Measurements from ENCODE around the gene BMPR2.
A peak's percentile ranks its signal among the peaks of the same experiment; 100 is the strongest.
"Not testable (repeated sequence)": the region's sequence is repeated elsewhere in the genome, so short reads cannot be mapped to it uniquely, and the experiment has no call there.

The BMPR2 gene

GRCh38 chr2:202510911-202511310 is 134.8 kb downstream of the BMPR2 start:
- peak; percentile 66 for DNase-seq (ENCODE audit: low read depth)
- no peak overlapping the region for H3K4me3 ChIP-seq (ENCODE audit: low read length)
- TF ChIP-seq, protein P1, sequence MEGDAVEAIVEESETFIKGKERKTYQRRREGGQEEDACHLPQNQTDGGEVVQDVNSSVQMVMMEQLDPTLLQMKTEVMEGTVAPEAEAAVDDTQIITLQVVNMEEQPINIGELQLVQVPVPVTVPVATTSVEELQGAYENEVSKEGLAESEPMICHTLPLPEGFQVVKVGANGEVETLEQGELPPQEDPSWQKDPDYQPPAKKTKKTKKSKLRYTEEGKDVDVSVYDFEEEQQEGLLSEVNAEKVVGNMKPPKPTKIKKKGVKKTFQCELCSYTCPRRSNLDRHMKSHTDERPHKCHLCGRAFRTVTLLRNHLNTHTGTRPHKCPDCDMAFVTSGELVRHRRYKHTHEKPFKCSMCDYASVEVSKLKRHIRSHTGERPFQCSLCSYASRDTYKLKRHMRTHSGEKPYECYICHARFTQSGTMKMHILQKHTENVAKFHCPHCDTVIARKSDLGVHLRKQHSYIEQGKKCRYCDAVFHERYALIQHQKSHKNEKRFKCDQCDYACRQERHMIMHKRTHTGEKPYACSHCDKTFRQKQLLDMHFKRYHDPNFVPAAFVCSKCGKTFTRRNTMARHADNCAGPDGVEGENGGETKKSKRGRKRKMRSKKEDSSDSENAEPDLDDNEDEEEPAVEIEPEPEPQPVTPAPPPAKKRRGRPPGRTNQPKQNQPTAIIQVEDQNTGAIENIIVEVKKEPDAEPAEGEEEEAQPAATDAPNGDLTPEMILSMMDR (conservative IDR thresholded peaks at IDR 0.05; ENCODE audit: low read length), result no peak

DNA sequence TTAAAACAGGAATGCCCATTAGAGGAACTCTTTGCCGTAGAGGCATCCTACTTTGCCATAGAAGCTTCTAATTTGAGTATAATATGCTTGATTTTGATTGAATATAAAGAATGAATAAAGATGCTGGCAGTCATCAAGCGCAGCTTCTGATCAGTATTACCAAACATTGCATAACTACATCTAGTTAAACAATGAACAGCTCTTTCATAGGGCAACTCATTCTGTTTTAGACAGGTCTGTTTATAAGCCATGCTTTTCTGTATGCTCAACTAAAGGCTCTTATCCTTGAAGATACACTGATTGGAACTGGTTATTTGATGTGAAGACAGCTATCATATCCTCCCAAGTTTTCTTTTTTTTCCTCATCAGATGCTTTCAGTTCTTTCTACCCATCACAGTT is 136.0 kb downstream of the BMPR2 start:
- DNase-seq (ENCODE audit: low read depth), result no peak
- H3K4me3 ChIP-seq (ENCODE audit: low read length), result no peak overlapping the region
- TF ChIP-seq, protein P1 (conservative IDR thresholded peaks at IDR 0.05; ENCODE audit: low read length), result no peak

DNA sequence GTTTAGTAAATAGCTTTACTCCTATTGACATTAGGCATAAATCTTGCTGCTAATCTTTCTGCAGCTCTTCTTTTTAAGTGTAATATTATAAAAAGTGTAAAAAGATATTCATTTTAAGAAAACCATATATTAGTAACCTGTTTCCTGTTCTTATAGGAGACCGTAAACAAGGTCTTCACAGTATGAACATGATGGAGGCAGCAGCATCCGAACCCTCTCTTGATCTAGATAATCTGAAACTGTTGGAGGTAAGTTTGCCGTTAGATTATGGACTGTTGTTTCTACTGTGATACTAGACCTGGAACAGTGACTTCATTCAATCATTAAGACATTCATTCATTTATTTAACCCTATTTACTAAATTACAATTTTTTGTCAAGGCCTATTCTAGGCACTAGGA is 138.6 kb downstream of the BMPR2 start:
- TF ChIP-seq, protein P1 (conservative IDR thresholded peaks at IDR 0.05; ENCODE audit: low read length), result no peak
- H3K4me3 ChIP-seq (ENCODE audit: low read length), result no peak overlapping the region
- no peak for DNase-seq (ENCODE audit: low read depth)

GRCh38 chr2:202519453-202519852 is 143.3 kb downstream of the BMPR2 start:
- no peak overlapping the region for H3K4me3 ChIP-seq (ENCODE audit: low read length)
- TF ChIP-seq, protein P1 (conservative IDR thresholded peaks at IDR 0.05; ENCODE audit: low read length), result no peak
- no peak for DNase-seq (ENCODE audit: low read depth)

- TF ChIP-seq, protein P1 (conservative IDR thresholded peaks at IDR 0.05; ENCODE audit: low read length), result no peak
- H3K4me3 ChIP-seq (ENCODE audit: low read length), result no peak overlapping the region
- DNase-seq (ENCODE audit: low read depth), result no peak
Measured at GRCh38 chr2:202521470-202521869, 145.3 kb downstream of the BMPR2 start.

DNA sequence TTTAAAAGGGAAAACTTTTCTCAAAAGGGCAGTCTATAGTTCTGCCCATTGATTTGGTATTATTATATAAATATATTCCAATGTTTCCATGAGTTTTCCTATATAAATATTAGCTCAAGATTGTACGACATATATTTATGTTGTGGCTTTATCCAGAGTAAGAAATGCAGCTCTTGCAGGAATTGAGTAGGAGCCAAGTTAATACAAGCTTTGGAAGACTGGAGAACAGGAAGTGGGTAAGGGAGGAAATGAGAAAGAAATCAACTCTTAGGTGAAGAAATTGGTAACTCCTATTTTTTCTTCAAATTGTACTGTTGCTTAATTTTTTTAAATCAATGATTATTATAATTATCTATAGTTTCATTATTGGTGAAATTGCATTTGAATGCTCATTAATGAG is 153.3 kb downstream of the BMPR2 start:
- TF ChIP-seq, protein P1 (conservative IDR thresholded peaks at IDR 0.05; ENCODE audit: low read length), result no peak
- DNase-seq (ENCODE audit: low read depth), result peak; percentile 67
- no peak overlapping the region for H3K4me3 ChIP-seq (ENCODE audit: low read length)

DNA sequence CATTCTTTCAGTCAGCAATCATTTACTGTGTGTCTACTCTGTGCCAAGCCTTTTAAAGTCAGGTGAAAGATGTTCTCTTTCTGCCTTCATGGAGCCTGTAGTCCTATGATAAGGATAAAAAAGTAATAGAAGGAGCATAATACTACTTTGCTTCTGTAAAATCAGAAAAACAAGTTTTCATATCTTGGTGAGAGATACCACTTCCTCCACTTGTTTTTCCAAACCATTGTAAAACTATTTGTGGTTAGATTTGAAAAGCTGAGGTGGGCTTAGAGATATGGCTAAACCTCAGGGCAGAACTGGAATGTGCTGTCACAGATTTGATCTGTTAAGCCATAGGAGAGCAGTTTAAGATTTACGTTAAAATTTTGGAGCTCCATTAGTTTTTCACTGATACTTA is 153.9 kb downstream of the BMPR2 start:
- TF ChIP-seq, protein P1 (conservative IDR thresholded peaks at IDR 0.05; ENCODE audit: low read length), result no peak
- DNase-seq (ENCODE audit: low read depth), result no peak
- H3K4me3 ChIP-seq (ENCODE audit: low read length), result no peak overlapping the region

DNA sequence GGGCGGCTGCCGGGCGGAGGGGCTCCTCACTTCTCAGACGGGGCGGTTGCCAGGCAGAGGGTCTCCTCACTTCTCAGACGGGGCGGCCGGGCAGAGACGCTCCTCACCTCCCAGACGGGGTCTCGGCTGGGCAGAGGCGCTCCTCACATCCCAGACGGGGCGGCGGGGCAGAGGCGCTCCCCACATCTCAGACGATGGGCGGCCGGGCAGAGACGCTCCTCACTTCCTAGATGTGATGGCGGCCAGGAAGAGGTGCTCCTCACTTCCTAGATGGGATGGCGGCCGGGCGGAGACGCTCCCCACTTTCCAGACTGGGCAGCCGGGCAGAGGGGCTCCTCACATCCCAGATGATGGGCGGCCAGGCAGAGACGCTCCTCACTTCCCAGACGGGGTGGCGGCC is 159.2 kb downstream of the BMPR2 start:
- DNase-seq (ENCODE audit: low read depth), result not testable (repeated sequence)

More for the DNA sequence above, 159.2 kb downstream of the BMPR2 start:
- H3K4me3 ChIP-seq (ENCODE audit: low read length), result not testable (repeated sequence)

All from AG10803 (cell line).